AG08396 (cell line): ENCODE measurements around the gene ZNF800.
"Not testable (repeated sequence)": the region's sequence is repeated elsewhere in the genome, so short reads cannot be mapped to it uniquely, and the experiment has no call there.

ENCODE experiments used
- DNase-seq: peaks from one replicate; pipeline ENCODE4 v3.0.0; 2012; ENCODE audit warnings: low spot score, mixed read lengths

Gene ZNF800

GRCh38 chr7:127392566-127393367 lies at the start of gene ZNF800:
Gene ZNF800, minus strand, starts transcription at chr7:127392708. Its CDS starts 1,151 bp downstream, at chr7:127391557.
- DNase-seq: peak; percentile 97

GRCh38 chr7:127440206-127440605 lies 47.7 kb upstream of the ZNF800 start:
- DNase-seq: no peak

GRCh38 chr7:127438836-127439235 lies 46.3 kb upstream of the ZNF800 start:
- DNase-seq: no peak

GRCh38 chr7:127437837-127438236 lies 45.3 kb upstream of the ZNF800 start:
- peak; percentile 75 for DNase-seq

GRCh38 chr7:127437241-127437640 lies 44.7 kb upstream of the ZNF800 start:
- no peak for DNase-seq

GRCh38 chr7:127429281-127429680 lies 36.8 kb upstream of the ZNF800 start:
- DNase-seq: not testable (repeated sequence)

GRCh38 chr7:127419196-127419595 lies 26.7 kb upstream of the ZNF800 start:
- DNase-seq: no peak

GRCh38 chr7:127418459-127418858 lies 26.0 kb upstream of the ZNF800 start:
- DNase-seq: no peak

- DNase-seq: no peak
Observed at GRCh38 chr7:127417346-127417745, 24.8 kb upstream of the ZNF800 start.

GRCh38 chr7:127415060-127415742 lies 22.7 kb upstream of the ZNF800 start:
- no peak for DNase-seq

- no peak for DNase-seq
Observed at GRCh38 chr7:127413962-127414361, 21.5 kb upstream of the ZNF800 start.

GRCh38 chr7:127413326-127413725 lies 20.8 kb upstream of the ZNF800 start:
- no peak for DNase-seq

- no peak for DNase-seq
Observed at GRCh38 chr7:127411176-127411575, 18.7 kb upstream of the ZNF800 start.

GRCh38 chr7:127409629-127410028 lies 17.1 kb upstream of the ZNF800 start:
- DNase-seq: peak; percentile 11

GRCh38 chr7:127404286-127405072 lies 12.0 kb upstream of the ZNF800 start:
- DNase-seq: no peak

- no peak for DNase-seq
Observed at GRCh38 chr7:127396184-127396583, 3.7 kb upstream of the ZNF800 start.

- not testable (repeated sequence) for DNase-seq
Observed at GRCh38 chr7:127395104-127395503, 2.6 kb upstream of the ZNF800 start.

- no peak for DNase-seq
Observed at GRCh38 chr7:127393368-127394058, 1.0 kb upstream of the ZNF800 start.

- peak; percentile 68 for DNase-seq
Observed at GRCh38 chr7:127392182-127392565, 334 bp downstream of the ZNF800 start.

- peak; percentile 53 for DNase-seq
Observed at GRCh38 chr7:127391591-127392181, 822 bp downstream of the ZNF800 start.

- no peak for DNase-seq
Observed at GRCh38 chr7:127390817-127391590, 1.5 kb downstream of the ZNF800 start.
